HepG2 (cell line): ENCODE measurements around the gene TPRX1. TPM values are rescaled to one million over a fixed set of nuclear protein-coding genes. Genes with fewer than 3 reads are reported as not detected.

Experiments used
- ARNTL ChIP-seq: sonication (generic); formaldehyde crosslinking; IDR thresholded peaks from 2 replicates; pipeline ENCODE4 v1.4.0; 2020; ENCODE audit warnings: mild to moderate bottlenecking, missing genetic modification reagents
- CCAR2 ChIP-seq: fragments of 200-400 bp; formaldehyde crosslinking; optimal IDR thresholded peaks from 2 replicates; pipeline ENCODE3; 2018; ENCODE audit warnings: low read depth, mild to moderate bottlenecking, low read length, moderate library complexity
- FIP1L1 ChIP-seq: fragments of 200-400 bp; formaldehyde crosslinking; IDR thresholded peaks from 2 replicates; pipeline ENCODE4 v1.6.1; 2018; ENCODE audit warnings: low read depth, mild to moderate bottlenecking, low read length, moderate library complexity, borderline replicate concordance; ENCODE audit not compliant: insufficient read depth
- KAT7 ChIP-seq: IDR thresholded peaks from 2 replicates; pipeline ENCODE4 v1.6.1; 2018; ENCODE audit warnings: borderline replicate concordance, missing compliant biosample characterization
- NKX3-1 ChIP-seq: sonication (generic); formaldehyde crosslinking; IDR thresholded peaks from 2 replicates; pipeline ENCODE4 v1.5.0; 2020; ENCODE audit warnings: missing genetic modification reagents
- PCBP1 ChIP-seq: fragments of 200-400 bp; formaldehyde crosslinking; IDR thresholded peaks from 2 replicates; pipeline ENCODE4 v1.6.1; 2017; ENCODE audit warnings: mild to moderate bottlenecking, low read depth, low read length, borderline replicate concordance
- RFX3 ChIP-seq: IDR thresholded peaks from 2 replicates; pipeline ENCODE4 v1.6.1; 2016; ENCODE audit warnings: missing biosample characterization, missing genetic modification reagents
- SMYD3 ChIP-seq: sonication (generic); formaldehyde crosslinking; IDR thresholded peaks from 2 replicates; pipeline ENCODE4 v1.8.1; 2023; ENCODE audit warnings: mild to moderate bottlenecking, missing genetic modification reagents
- TERF1 ChIP-seq: sonication (generic); formaldehyde crosslinking; IDR thresholded peaks from 2 replicates; pipeline ENCODE4 v1.8.0; 2022; ENCODE audit warnings: mild to moderate bottlenecking, missing genetic modification reagents, moderate library complexity
- TFAP4 ChIP-seq: sonication (generic); IDR thresholded peaks from 2 replicates; pipeline ENCODE4 v1.6.1; 2016; ENCODE audit warnings: low read depth, borderline replicate concordance
- ZBTB38 ChIP-seq: sonication (generic); formaldehyde crosslinking; IDR thresholded peaks from 2 replicates; pipeline ENCODE4 v1.5.1; 2020; ENCODE audit warnings: mild to moderate bottlenecking, missing genetic modification reagents
- ZC3H4 ChIP-seq: sonication (generic); formaldehyde crosslinking; IDR thresholded peaks from 2 replicates; pipeline ENCODE4 v1.4.0; 2020; ENCODE audit warnings: missing genetic modification reagents, borderline replicate concordance
- ZMYM3 ChIP-seq: sonication (generic); formaldehyde crosslinking; IDR thresholded peaks from 2 replicates; pipeline ENCODE4 v1.5.1; 2020; ENCODE audit warnings: mild to moderate bottlenecking, missing genetic modification reagents
- ZNF136 ChIP-seq: sonication (generic); formaldehyde crosslinking; IDR thresholded peaks from 2 replicates; pipeline ENCODE4 v1.8.1; 2022; ENCODE audit warnings: low read depth, mild to moderate bottlenecking, moderate library complexity, missing genetic modification reagents
- ZNF234 ChIP-seq: sonication (generic); formaldehyde crosslinking; conservative IDR thresholded peaks from 2 replicates; pipeline ENCODE4 v1.5.1; 2020; ENCODE audit warnings: mild to moderate bottlenecking, missing genetic modification reagents
- ZNF296 ChIP-seq: sonication (generic); formaldehyde crosslinking; conservative IDR thresholded peaks from 2 replicates; pipeline ENCODE4 v1.5.0; 2020; ENCODE audit warnings: mild to moderate bottlenecking, missing genetic modification reagents
- ZNF337 ChIP-seq: sonication (generic); formaldehyde crosslinking; IDR thresholded peaks from 2 replicates; pipeline ENCODE4 v1.5.1; 2020; ENCODE audit warnings: missing genetic modification reagents, low read depth, mild to moderate bottlenecking, borderline replicate concordance
- ZNF512 ChIP-seq: sonication (generic); formaldehyde crosslinking; IDR thresholded peaks from 2 replicates; pipeline ENCODE4 v1.4.0; 2020; ENCODE audit warnings: mild to moderate bottlenecking, missing genetic modification reagents
- ZNF558 ChIP-seq: sonication (generic); formaldehyde crosslinking; IDR thresholded peaks from 2 replicates; pipeline ENCODE4 v1.9.0; 2022; ENCODE audit warnings: mild to moderate bottlenecking, missing genetic modification reagents, borderline replicate concordance
- ZNF772 ChIP-seq: sonication (generic); formaldehyde crosslinking; IDR thresholded peaks from 2 replicates; pipeline ENCODE4 v1.5.0; 2020; ENCODE audit warnings: mild to moderate bottlenecking, missing genetic modification reagents
- ZNF775 ChIP-seq: sonication (generic); formaldehyde crosslinking; IDR thresholded peaks from 2 replicates; pipeline ENCODE4 v1.4.0; 2020; ENCODE audit warnings: missing genetic modification reagents, mild to moderate bottlenecking, moderate library complexity, borderline replicate concordance
- ZSCAN29 ChIP-seq: sonication (generic); formaldehyde crosslinking; conservative IDR thresholded peaks from 2 replicates; pipeline ENCODE4 v1.4.0; 2020; ENCODE audit warnings: mild to moderate bottlenecking, missing genetic modification reagents
- ZSCAN30 ChIP-seq: sonication (generic); formaldehyde crosslinking; IDR thresholded peaks from 2 replicates; pipeline ENCODE4 v1.5.0; 2020; ENCODE audit warnings: mild to moderate bottlenecking, missing genetic modification reagents
- ZXDC ChIP-seq: sonication (generic); formaldehyde crosslinking; IDR thresholded peaks from 2 replicates; pipeline ENCODE4 v1.5.0; 2020; ENCODE audit warnings: mild to moderate bottlenecking, missing genetic modification reagents
- polyA plus RNA-seq, 8 experiments: library from polyadenylated mRNA; depleted of rRNA in 3 of 8; stranded (reverse) in 7 of 8; unstranded in 1 of 8; fragments of >200 nt; fragmentation: Illumina TruSeq in 4 of 8; extraction: Trizol in 4 of 8; gene quantifications; 2 replicates each; pipeline versions ENCODE4 v1.2.1 to v1.2.3, GENCODE V29; 2011 to 2016; ENCODE audit warnings: low read depth in 4 of 8, missing spikeins in 1 of 8, mixed read lengths in 1 of 8; ENCODE audit not compliant: insufficient read depth in 1 of 8
- total RNA-seq, 5 experiments: library from RNA; depleted of rRNA; stranded (reverse); fragments of >200 nt; fragmentation: Illumina TruSeq; extraction: Trizol; gene quantifications; 2 replicates each; pipeline ENCODE4 v1.2.3, GENCODE V29; 2016; ENCODE audit warnings: low read depth in 1 of 5

TPRX1 gene
- total and polyA plus RNA-seq, 2 of the 13 experiments (the other 11 are each of a cell fraction or from before 2014, with no cell fraction given), result not detected

- TF ChIP-seq ZXDC (CRISPR knock-in tag) (no peak), PCBP1 (0 out of 2 replicates have a peak, but pooled peaks have one; percentile 38), ZMYM3 (CRISPR knock-in tag) (0 out of 2 replicates have a peak, but pooled peaks have one; percentile 7), ZSCAN30 (no peak), NKX3-1 (CRISPR knock-in tag) (no peak), KAT7 (CRISPR knock-in tag) (no peak), SMYD3 (CRISPR knock-in tag) (no peak), ZNF234 (CRISPR knock-in tag) (no peak), ZBTB38 (CRISPR knock-in tag) (0 out of 2 replicates have a peak, but pooled peaks have one; percentile 35), TERF1 (no peak), ARNTL (no peak), ZNF136 (CRISPR knock-in tag) (no peak), FIP1L1 (no peak), ZNF337 (CRISPR knock-in tag) (no peak), ZNF775 (no peak), ZSCAN29 (no peak), ZNF296 (no peak), TFAP4 (peak; percentile 7; the same call in 1 of the 2 replicates), ZNF772 (no peak), ZNF512 (CRISPR knock-in tag) (no peak), ZC3H4 (no peak), CCAR2 (no peak), RFX3 (CRISPR knock-in tag) (no peak), ZNF558 (CRISPR knock-in tag) (no peak)
Measured at GRCh38 chr19:47765523-47766358, 38.6 kb downstream of the TPRX1 start (continued).
